Dedifferentiated amniotic fluid mesenchymal stem cell (primary cell): ENCODE data around the gene HOXD9.

Experiments used
- DNase-seq: peaks from one replicate; pipeline ENCODE4 v3.0.0-alpha.2; 2016; ENCODE audit errors: extremely low spot score

The HOXD9 gene

GRCh38 chr2:176085861-176086771 is 36.4 kb upstream of the HOXD9 start:
- peak; percentile 54 for DNase-seq

GRCh38 chr2:176087330-176088047 is 35.0 kb upstream of the HOXD9 start:
- no peak for DNase-seq

- DNase-seq = peak; percentile 52
Measured at GRCh38 chr2:176088048-176088936, 34.2 kb upstream of the HOXD9 start.

GRCh38 chr2:176088937-176089842 is 33.3 kb upstream of the HOXD9 start:
- no peak for DNase-seq

GRCh38 chr2:176089843-176090395 is 32.6 kb upstream of the HOXD9 start:
- DNase-seq = no peak

GRCh38 chr2:176090862-176091261 is 31.7 kb upstream of the HOXD9 start:
- no peak for DNase-seq

- no peak for DNase-seq
Measured at GRCh38 chr2:176091329-176092258, 30.9 kb upstream of the HOXD9 start.

- DNase-seq = no peak
Measured at GRCh38 chr2:176092270-176093144, 30.0 kb upstream of the HOXD9 start, which contains the start of gene HOXD13. Gene HOXD13 (plus strand): TSS chr2:176092721. CDS start chr2:176092891, 170 bp downstream.

- DNase-seq = no peak
Measured at GRCh38 chr2:176093145-176093897, 29.2 kb upstream of the HOXD9 start.

- DNase-seq = no peak
Measured at GRCh38 chr2:176093898-176094249, 28.6 kb upstream of the HOXD9 start.

GRCh38 chr2:176094349-176094748 is 28.2 kb upstream of the HOXD9 start:
- no peak for DNase-seq

GRCh38 chr2:176095421-176095820 is 27.1 kb upstream of the HOXD9 start:
- no peak for DNase-seq

GRCh38 chr2:176096243-176096985 is 26.1 kb upstream of the HOXD9 start:
- no peak for DNase-seq

- peak; percentile 36 for DNase-seq
Measured at GRCh38 chr2:176096986-176097819, 25.3 kb upstream of the HOXD9 start.

- DNase-seq = no peak
Measured at GRCh38 chr2:176097820-176098365, 24.6 kb upstream of the HOXD9 start.
